GM12864 (cell line): ENCODE data around the gene MAT2A.
A peak's percentile ranks its signal among the peaks of the same experiment; 100 is the strongest.

ENCODE experiments used
- DNase-seq: peaks from one replicate; pipeline ENCODE4 v3.0.0-alpha.2; 2011; ENCODE audit warnings: low read depth
- H3K4me3 ChIP-seq: 2 replicates; pipeline ENCODE4 v1.5.1; 2011; ENCODE audit warnings: mild to moderate bottlenecking, low read depth, low read length, control low read depth
- CTCF ChIP-seq: IDR thresholded peaks from 2 replicates; pipeline ENCODE4 v1.5.1; 2011; ENCODE audit warnings: low read depth, mild to moderate bottlenecking, moderate library complexity, low read length, control low read depth, inconsistent platforms; ENCODE audit errors: missing control alignments

The MAT2A gene

GRCh38 chr2:85538507-85539360 lies at the start of gene MAT2A:
MAT2A (plus strand) TSS chr2:85539168; CDS start chr2:85539288, 120 bp downstream.
- peak within 1 kb of the TSS; percentile 66 for H3K4me3 ChIP-seq
- peak; percentile 70 for DNase-seq
- TF ChIP-seq CTCF, result peak; percentile 74

GRCh38 chr2:85490861-85491755 lies 47.9 kb upstream of the MAT2A start:
- DNase-seq, result no peak
- no peak overlapping the region for H3K4me3 ChIP-seq
- TF ChIP-seq CTCF, result no peak

- TF ChIP-seq CTCF, result no peak
- no peak for DNase-seq
These were observed 42.5 kb upstream of the MAT2A start for GRCh38 chr2:85496436-85496835.

GRCh38 chr2:85497944-85498630 lies 40.9 kb upstream of the MAT2A start:
- no peak for DNase-seq
- no peak for TF ChIP-seq CTCF
- no peak overlapping the region for H3K4me3 ChIP-seq

More at GRCh38 chr2:85496436-85496835, 42.5 kb upstream of the MAT2A start:
- no peak overlapping the region for H3K4me3 ChIP-seq

GRCh38 chr2:85501248-85501647 lies 37.7 kb upstream of the MAT2A start:
- no peak for DNase-seq
- no peak for TF ChIP-seq CTCF

GRCh38 chr2:85502720-85503119 lies 36.2 kb upstream of the MAT2A start:
- no peak overlapping the region for H3K4me3 ChIP-seq
- no peak for TF ChIP-seq CTCF
- no peak for DNase-seq

More at GRCh38 chr2:85501248-85501647, 37.7 kb upstream of the MAT2A start:
- no peak overlapping the region for H3K4me3 ChIP-seq
